Endodermal cell (in vitro differentiated cells): ENCODE data around the gene INSM2. TPM values are rescaled to one million over a fixed set of nuclear protein-coding genes. Genes with fewer than 3 reads are reported as not detected.

Source experiments
- DNase-seq: peaks from one replicate; pipeline ENCODE4 v3.0.0-alpha.2; 2017
- H3K27ac ChIP-seq: 2 replicates; pipeline ENCODE4 v1.5.1; 2013; ENCODE audit warnings: mild to moderate bottlenecking, low read depth, low read length, moderate library complexity
- H3K27me3 ChIP-seq: 2 replicates; pipeline ENCODE4 v1.6.1; 2013; ENCODE audit warnings: mild to moderate bottlenecking, low read length, moderate library complexity; ENCODE audit not compliant: insufficient read depth, control insufficient read depth, poor library complexity, severe bottlenecking
- H3K36me3 ChIP-seq: 2 replicates; pipeline ENCODE4 v1.7.0; 2013; ENCODE audit warnings: mild to moderate bottlenecking, low read length, moderate library complexity; ENCODE audit not compliant: control insufficient read depth, insufficient read depth
- H3K4me1 ChIP-seq: one replicate; pipeline ENCODE4 v1.7.0; 2013; ENCODE audit warnings: low read length; ENCODE audit not compliant: control insufficient read depth, insufficient read depth
- H3K4me3 ChIP-seq: 2 replicates; pipeline ENCODE4 v1.5.1; 2013; ENCODE audit warnings: mild to moderate bottlenecking, low read length, moderate library complexity
- H3K9ac ChIP-seq: 2 replicates; pipeline ENCODE4 v1.6.1; 2013; ENCODE audit warnings: mild to moderate bottlenecking, low read length, moderate library complexity; ENCODE audit not compliant: poor library complexity, severe bottlenecking; ENCODE audit errors: extremely low read depth
- H3K9me3 ChIP-seq: 2 replicates; pipeline ENCODE4 v1.6.1; 2013; ENCODE audit warnings: mild to moderate bottlenecking, low read length, moderate library complexity; ENCODE audit not compliant: control insufficient read depth
- H3K27ac Mint-ChIP-seq: 2 replicates; pipeline ENCODE4 v1.8.0; 2020; ENCODE audit warnings: mixed read lengths
- H3K27me3 Mint-ChIP-seq: 2 replicates; pipeline ENCODE4 v1.8.0; 2021; ENCODE audit warnings: mild to moderate bottlenecking, mixed read lengths; ENCODE audit not compliant: insufficient read depth
- H3K36me3 Mint-ChIP-seq: 2 replicates; pipeline ENCODE4 v1.8.0; 2020; ENCODE audit warnings: low read depth, mixed read lengths
- H3K4me1 Mint-ChIP-seq: 2 replicates; pipeline ENCODE4 v1.8.0; 2020; ENCODE audit warnings: mixed read lengths
- H3K4me3 Mint-ChIP-seq: 2 replicates; pipeline ENCODE4 v1.8.0; 2020; ENCODE audit warnings: mild to moderate bottlenecking, moderate library complexity, mixed read lengths
- H3K9me3 Mint-ChIP-seq: 2 replicates; pipeline ENCODE4 v1.8.0; 2020; ENCODE audit warnings: mild to moderate bottlenecking, mixed read lengths
- total RNA-seq, 2 donors: library from RNA; stranded (reverse); fragmentation: NEBNext Ultra II Directional in 1 of 2; extraction: Animal tissue kit (Norgen Biotek cat#: 25700) in 1 of 2; gene quantifications; 2 replicates in 1 of 2; 3 replicates in 1 of 2; pipeline ENCODE4 v1.2.1, GENCODE V29; 2021
- TF ChIP-seq, protein P1 (sequence below): fragments of 200-600 bp; sonication (generic); conservative IDR thresholded peaks from 2 replicates; pipeline ENCODE4 v1.5.0; 2021; ENCODE audit warnings: antibody characterized with exemption, mild to moderate bottlenecking

Gene INSM2
- total RNA-seq, 2 donors from 2014 or later, result 0.15 to 0.18 TPM

GRCh38 chr14:35578639-35579038, 44.7 kb downstream of the INSM2 start:
- no peaks in the 10 kb centered on the region for H3K9me3 Mint-ChIP-seq
- H3K27ac Mint-ChIP-seq, result no peak overlapping the region
- Histone ChIP-seq H3K9me3 (no peaks in the 10 kb centered on the region), H3K27me3 (no peaks in the 10 kb centered on the region), H3K4me1 (no peaks in the 10 kb centered on the region), H3K4me3 (no peak overlapping the region), H3K36me3 (no peaks in the 10 kb centered on the region), H3K27ac (no peak overlapping the region), H3K9ac (no peak overlapping the region)
- H3K4me1 Mint-ChIP-seq, result no peaks in the 10 kb centered on the region
- TF ChIP-seq, protein P1, sequence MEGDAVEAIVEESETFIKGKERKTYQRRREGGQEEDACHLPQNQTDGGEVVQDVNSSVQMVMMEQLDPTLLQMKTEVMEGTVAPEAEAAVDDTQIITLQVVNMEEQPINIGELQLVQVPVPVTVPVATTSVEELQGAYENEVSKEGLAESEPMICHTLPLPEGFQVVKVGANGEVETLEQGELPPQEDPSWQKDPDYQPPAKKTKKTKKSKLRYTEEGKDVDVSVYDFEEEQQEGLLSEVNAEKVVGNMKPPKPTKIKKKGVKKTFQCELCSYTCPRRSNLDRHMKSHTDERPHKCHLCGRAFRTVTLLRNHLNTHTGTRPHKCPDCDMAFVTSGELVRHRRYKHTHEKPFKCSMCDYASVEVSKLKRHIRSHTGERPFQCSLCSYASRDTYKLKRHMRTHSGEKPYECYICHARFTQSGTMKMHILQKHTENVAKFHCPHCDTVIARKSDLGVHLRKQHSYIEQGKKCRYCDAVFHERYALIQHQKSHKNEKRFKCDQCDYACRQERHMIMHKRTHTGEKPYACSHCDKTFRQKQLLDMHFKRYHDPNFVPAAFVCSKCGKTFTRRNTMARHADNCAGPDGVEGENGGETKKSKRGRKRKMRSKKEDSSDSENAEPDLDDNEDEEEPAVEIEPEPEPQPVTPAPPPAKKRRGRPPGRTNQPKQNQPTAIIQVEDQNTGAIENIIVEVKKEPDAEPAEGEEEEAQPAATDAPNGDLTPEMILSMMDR, result no peak
- H3K27me3 Mint-ChIP-seq, result no peaks in the 10 kb centered on the region
- H3K36me3 Mint-ChIP-seq, result no peaks in the 10 kb centered on the region
- no peak overlapping the region for H3K4me3 Mint-ChIP-seq
- DNase-seq, result no peak

Other genes with a start within 250 kb of the INSM2 start
- 100 to 1,000 TPM; 263 to 277 TPM for gene PSMA6, start 241.8 kb upstream of the INSM2 start, total RNA-seq
- 100 to 1,000 TPM; 148 to 188 TPM for gene NFKBIA, start 129.4 kb upstream of the INSM2 start, total RNA-seq